ENCODE data around the gene CERS6.

The CERS6 gene

GRCh38 chr2:168819050-168819715, 363.1 kb downstream of the CERS6 start:
- H3K36me3 ChIP-seq (ENCODE audit: control insufficient read depth in 1 of 2, insufficient read depth in 2 of 2, low read length in 2 of 2), result no peaks in the 10 kb centered on the region
- no peaks in the 10 kb centered on the region for H3K9me3 ChIP-seq (ENCODE audit: control insufficient read depth in 1 of 2, low read length in 2 of 2)
- H3K27ac ChIP-seq (ENCODE audit: low read length), result no peak overlapping the region
- no peak overlapping the region for H3K4me3 ChIP-seq (ENCODE audit: low read depth in 1 of 2, low read length in 2 of 2)
- no peaks in the 10 kb centered on the region for H3K27me3 ChIP-seq (ENCODE audit: low read depth, low read length)
- no peaks in the 10 kb centered on the region for H3K4me1 ChIP-seq (ENCODE audit: control insufficient read depth in 1 of 2, insufficient read depth in 2 of 2, low read length in 2 of 2)

- no peaks in the 10 kb centered on the region for H3K27me3 ChIP-seq (ENCODE audit: low read depth, low read length)
- H3K36me3 ChIP-seq (ENCODE audit: control insufficient read depth in 1 of 2, insufficient read depth in 2 of 2, low read length in 2 of 2), result no peaks in the 10 kb centered on the region
- H3K4me1 ChIP-seq (ENCODE audit: control insufficient read depth in 1 of 2, insufficient read depth in 2 of 2, low read length in 2 of 2), result no peaks in the 10 kb centered on the region
- no peak overlapping the region for H3K27ac ChIP-seq (ENCODE audit: low read length)
- no peak overlapping the region for H3K4me3 ChIP-seq (ENCODE audit: low read depth in 1 of 2, low read length in 2 of 2)
- H3K9me3 ChIP-seq (ENCODE audit: control insufficient read depth in 1 of 2, low read length in 2 of 2), result no peaks in the 10 kb centered on the region
Measured at GRCh38 chr2:168819829-168820489, 363.9 kb downstream of the CERS6 start.

- H3K36me3 ChIP-seq (ENCODE audit: control insufficient read depth in 1 of 2, insufficient read depth in 2 of 2, low read length in 2 of 2), result no peaks in the 10 kb centered on the region
- no peak overlapping the region for H3K27ac ChIP-seq (ENCODE audit: low read length)
- no peaks in the 10 kb centered on the region for H3K9me3 ChIP-seq (ENCODE audit: control insufficient read depth in 1 of 2, low read length in 2 of 2)
- no peak overlapping the region for H3K4me3 ChIP-seq (ENCODE audit: low read depth in 1 of 2, low read length in 2 of 2)
- no peaks in the 10 kb centered on the region for H3K27me3 ChIP-seq (ENCODE audit: low read depth, low read length)
- no peaks in the 10 kb centered on the region for H3K4me1 ChIP-seq (ENCODE audit: control insufficient read depth in 1 of 2, insufficient read depth in 2 of 2, low read length in 2 of 2)
Measured at GRCh38 chr2:168821577-168821976, 365.5 kb downstream of the CERS6 start.

GRCh38 chr2:168821992-168822391, 365.9 kb downstream of the CERS6 start:
- Histone ChIP-seq H3K27ac (ENCODE audit: low read length) (no peak overlapping the region), H3K9me3 (ENCODE audit: control insufficient read depth in 1 of 2, low read length in 2 of 2) (no peaks in the 10 kb centered on the region), H3K4me3 (ENCODE audit: low read depth in 1 of 2, low read length in 2 of 2) (no peak overlapping the region), H3K36me3 (ENCODE audit: control insufficient read depth in 1 of 2, insufficient read depth in 2 of 2, low read length in 2 of 2) (no peaks in the 10 kb centered on the region), H3K4me1 (ENCODE audit: control insufficient read depth in 1 of 2, insufficient read depth in 2 of 2, low read length in 2 of 2) (no peaks in the 10 kb centered on the region), H3K27me3 (ENCODE audit: low read depth, low read length) (no peaks in the 10 kb centered on the region)

Data from muscle layer of duodenum (tissue), 2 donors.